ENCODE measurements around the gene RPL12.

- TF ChIP-seq FOXA1 (IDR thresholded peaks at IDR 0.05), result no peak
- TF ChIP-seq YY1 (IDR thresholded peaks at IDR 0.05), result no peak
- TF ChIP-seq CTCF (IDR thresholded peaks at IDR 0.05; ENCODE audit: low read depth, low read length, missing input control), result no peak
- no peak for TF ChIP-seq TAF1 (conservative IDR thresholded peaks at IDR 0.05)
- no peak for TF ChIP-seq RAD21 (IDR thresholded peaks at IDR 0.05)
- TF ChIP-seq MAX (IDR thresholded peaks at IDR 0.05), result no peak
- TF ChIP-seq JUND (IDR thresholded peaks at IDR 0.05), result no peak
- no peak for TF ChIP-seq SP1 (IDR thresholded peaks at IDR 0.05)
- no peak for TF ChIP-seq REST (IDR thresholded peaks at IDR 0.05)
These were observed 19.5 kb upstream of the RPL12 start for GRCh38 chr9:127470662-127471061.
